SK-N-SH treated with all-trans-retinoic acid at 6 μM for 48 hours (cell line): ENCODE measurements around the gene LYZL6.

ENCODE experiments used
- ATAC-seq: fragments of 200-7000 bp; cut with Tn5 transposase; 3 replicates; pipeline ENCODE4 v1.9.1; 2020; ENCODE audit warnings: mild to moderate bottlenecking, moderate library complexity
- ARNTL ChIP-seq: fragments of 450-650 bp; formaldehyde crosslinking; IDR thresholded peaks from 2 replicates; pipeline ENCODE4 v1.5.0; 2020; ENCODE audit warnings: low read depth, mild to moderate bottlenecking, moderate library complexity, borderline replicate concordance
- BACH2 ChIP-seq: fragments of 250-450 bp; sonication (Bioruptor Pico); IDR thresholded peaks from 2 replicates; pipeline ENCODE4 v1.9.0; 2021; ENCODE audit warnings: mild to moderate bottlenecking, borderline replicate concordance
- CREB5 ChIP-seq: fragments of 250-450 bp; sonication (Bioruptor Pico); IDR thresholded peaks from 2 replicates; pipeline ENCODE4 v1.5.1; 2020; ENCODE audit warnings: low read depth, mild to moderate bottlenecking, moderate library complexity
- CSDC2 ChIP-seq: fragments of 250-450 bp; sonication (Bioruptor Pico); IDR thresholded peaks from 2 replicates; pipeline ENCODE4 v1.5.0; 2020; ENCODE audit warnings: mild to moderate bottlenecking, moderate library complexity
- CSRNP3 ChIP-seq: fragments of 250-450 bp; sonication (Bioruptor Pico); IDR thresholded peaks from 2 replicates; pipeline ENCODE4 v1.5.1; 2021; ENCODE audit warnings: mild to moderate bottlenecking, moderate library complexity
- ESRRG ChIP-seq: fragments of 250-450 bp; sonication (Bioruptor Pico); IDR thresholded peaks from 2 replicates; pipeline ENCODE4 v1.6.1; 2021; ENCODE audit warnings: mild to moderate bottlenecking
- GLIS3 ChIP-seq: fragments of 250-450 bp; sonication (Bioruptor Pico); IDR thresholded peaks from 2 replicates; pipeline ENCODE4 v1.5.0; 2020; ENCODE audit warnings: mild to moderate bottlenecking, moderate library complexity
- ISL1 ChIP-seq: fragments of 250-450 bp; sonication (Bioruptor Pico); IDR thresholded peaks from 2 replicates; pipeline ENCODE4 v2.1.2; 2022; ENCODE audit warnings: mild to moderate bottlenecking, moderate library complexity
- OSR1 ChIP-seq: fragments of 250-450 bp; sonication (Bioruptor Pico); IDR thresholded peaks from 2 replicates; pipeline ENCODE4 v1.8.0; 2022; ENCODE audit warnings: moderate library complexity, mild to moderate bottlenecking, inconsistent platforms
- PATZ1 ChIP-seq: fragments of 250-450 bp; sonication (Bioruptor Pico); IDR thresholded peaks from 2 replicates; pipeline ENCODE4 v1.8.0; 2020; ENCODE audit warnings: mild to moderate bottlenecking, moderate library complexity, borderline replicate concordance
- POU6F1 ChIP-seq: fragments of 250-450 bp; sonication (Bioruptor Pico); IDR thresholded peaks from 2 replicates; pipeline ENCODE4 v1.8.0; 2021; ENCODE audit warnings: low read depth, mild to moderate bottlenecking, moderate library complexity, borderline replicate concordance
- SNAI2 ChIP-seq: fragments of 250-450 bp; sonication (Bioruptor Pico); IDR thresholded peaks from 2 replicates; pipeline ENCODE4 v1.5.0; 2020; ENCODE audit warnings: mild to moderate bottlenecking, moderate library complexity
- TCF4 ChIP-seq: fragments of 250-450 bp; sonication (Bioruptor Pico); IDR thresholded peaks from 2 replicates; pipeline ENCODE4 v1.8.0; 2021; ENCODE audit warnings: mild to moderate bottlenecking, moderate library complexity, borderline replicate concordance
- TOX ChIP-seq: fragments of 250-450 bp; sonication (Bioruptor Pico); IDR thresholded peaks from 2 replicates; pipeline ENCODE4 v1.8.0; 2021; ENCODE audit warnings: mild to moderate bottlenecking, moderate library complexity, borderline replicate concordance
- TSHZ2 ChIP-seq: fragments of 250-450 bp; sonication (Bioruptor Pico); IDR thresholded peaks from 2 replicates; pipeline ENCODE4 v1.5.0; 2020; ENCODE audit warnings: mild to moderate bottlenecking, moderate library complexity
- ZC3H10 ChIP-seq: fragments of 250-450 bp; sonication (Bioruptor Pico); IDR thresholded peaks from 2 replicates; pipeline ENCODE4 v1.5.1; 2021; ENCODE audit warnings: mild to moderate bottlenecking, moderate library complexity
- ZFP3 ChIP-seq: fragments of 250-450 bp; sonication (Bioruptor Pico); IDR thresholded peaks from 2 replicates; pipeline ENCODE4 v1.5.0; 2020; ENCODE audit warnings: mild to moderate bottlenecking, moderate library complexity
- ZFP30 ChIP-seq: fragments of 450-650 bp; formaldehyde crosslinking; IDR thresholded peaks from 2 replicates; pipeline ENCODE4 v1.5.0; 2022; ENCODE audit warnings: mild to moderate bottlenecking, moderate library complexity
- ZNF565 ChIP-seq: fragments of 450-650 bp; formaldehyde crosslinking; conservative IDR thresholded peaks from 2 replicates; pipeline ENCODE4 v1.5.0; 2020; ENCODE audit warnings: low read depth, mild to moderate bottlenecking, moderate library complexity
- ZNF70 ChIP-seq: fragments of 450-650 bp; formaldehyde crosslinking; IDR thresholded peaks from 2 replicates; pipeline ENCODE4 v1.5.0; 2020; ENCODE audit warnings: mild to moderate bottlenecking, moderate library complexity
- ZNF8 ChIP-seq: fragments of 450-650 bp; formaldehyde crosslinking; IDR thresholded peaks from 2 replicates; pipeline ENCODE4 v1.5.0; 2020; ENCODE audit warnings: mild to moderate bottlenecking, moderate library complexity

Gene LYZL6

GRCh38 chr17:35923609-35924114 is 19.9 kb downstream of the LYZL6 start (continued):
- TF ChIP-seq TSHZ2 (CRISPR knock-in tag) (no peak), POU6F1 (no peak)

- TF ChIP-seq ARNTL (CRISPR knock-in tag) (no peak), SNAI2 (CRISPR knock-in tag) (no peak), CSDC2 (CRISPR knock-in tag) (no peak), ZFP3 (CRISPR knock-in tag) (no peak), ZC3H10 (CRISPR knock-in tag) (no peak), TCF4 (no peak), ZNF8 (CRISPR knock-in tag) (no peak), ZNF565 (no peak), CREB5 (CRISPR knock-in tag) (no peak), TOX (CRISPR knock-in tag) (no peak)
- no peak for ATAC-seq
These were observed 23.3 kb downstream of the LYZL6 start for GRCh38 chr17:35920229-35920628.

GRCh38 chr17:35918665-35919064 is 24.8 kb downstream of the LYZL6 start:
- ATAC-seq = no peak
- TF ChIP-seq PATZ1 = no peak
- TF ChIP-seq TSHZ2 (CRISPR knock-in tag) = no peak
- no peak for TF ChIP-seq OSR1
- no peak for TF ChIP-seq ZNF70 (CRISPR knock-in tag)
- no peak for TF ChIP-seq CSDC2 (CRISPR knock-in tag)
- TF ChIP-seq ESRRG (CRISPR knock-in tag) = no peak
- TF ChIP-seq TOX (CRISPR knock-in tag) = no peak
- no peak for TF ChIP-seq ZFP3 (CRISPR knock-in tag)
- TF ChIP-seq ZFP30 (CRISPR knock-in tag) = no peak
- TF ChIP-seq POU6F1 = no peak
- TF ChIP-seq CREB5 (CRISPR knock-in tag) = no peak
- TF ChIP-seq GLIS3 (CRISPR knock-in tag) = no peak
- no peak for TF ChIP-seq ZC3H10 (CRISPR knock-in tag)
- no peak for TF ChIP-seq BACH2 (CRISPR knock-in tag)
- no peak for TF ChIP-seq TCF4
- TF ChIP-seq CSRNP3 = no peak
- TF ChIP-seq ISL1 (CRISPR knock-in tag) = no peak
- TF ChIP-seq ZNF8 (CRISPR knock-in tag) = no peak
- TF ChIP-seq ZNF565 = no peak
- TF ChIP-seq ARNTL (CRISPR knock-in tag) = no peak
